DOHH2 (cell line): ENCODE measurements around the gene OR8A1.

Experiments
- H3F3A ChIP-seq: fragments of 200-600 bp; sonication (generic), shearing (Covaris generic); 2 replicates; pipeline ENCODE4 v1.6.0; 2016; ENCODE audit warnings: antibody characterized with exemption, mild to moderate bottlenecking; ENCODE audit not compliant: control insufficient read depth, insufficient read depth
- H3K27ac ChIP-seq: fragments of 200-600 bp; sonication (generic); 2 replicates; pipeline ENCODE4 v1.5.1; 2014; ENCODE audit warnings: low read depth, mild to moderate bottlenecking, low read length, moderate library complexity
- H3K27me3 ChIP-seq: fragments of 200-600 bp; sonication (generic); 2 replicates; pipeline ENCODE4 v1.6.1; 2014; ENCODE audit warnings: mild to moderate bottlenecking, low read length, mixed read lengths; ENCODE audit not compliant: control insufficient read depth
- H3K36me3 ChIP-seq: fragments of 200-600 bp; sonication (generic); 2 replicates; pipeline ENCODE4 v1.6.1; 2014; ENCODE audit warnings: mild to moderate bottlenecking, low read length, moderate library complexity, mixed read lengths; ENCODE audit not compliant: control insufficient read depth
- H3K4me1 ChIP-seq: fragments of 200-600 bp; sonication (generic); 2 replicates; pipeline ENCODE4 v1.6.1; 2014; ENCODE audit warnings: mild to moderate bottlenecking, low read length, mixed read lengths; ENCODE audit not compliant: control insufficient read depth
- H3K4me2 ChIP-seq: fragments of 200-600 bp; sonication (generic); 2 replicates; pipeline ENCODE4 v1.6.0; 2014; ENCODE audit warnings: mild to moderate bottlenecking, low read length, moderate library complexity
- H3K4me3 ChIP-seq: fragments of 200-600 bp; sonication (generic); 2 replicates; pipeline ENCODE4 v1.5.1; 2014; ENCODE audit warnings: mild to moderate bottlenecking, low read length, mixed read lengths
- H3K79me2 ChIP-seq: fragments of 200-600 bp; sonication (generic); 2 replicates; pipeline ENCODE4 v1.6.1; 2014; ENCODE audit warnings: mild to moderate bottlenecking, low read length, mixed read lengths; ENCODE audit not compliant: control insufficient read depth
- H3K9me2 ChIP-seq: fragments of 200-600 bp; sonication (generic); replicated peaks from 2 replicates; pipeline ENCODE4 v1.6.1; 2014; ENCODE audit warnings: mild to moderate bottlenecking, low read length, mixed read lengths; ENCODE audit not compliant: control insufficient read depth
- H3K9me3 ChIP-seq: fragments of 200-600 bp; sonication (generic); 2 replicates; pipeline ENCODE4 v1.6.1; 2014; ENCODE audit warnings: antibody characterized with exemption, low read length, mixed read lengths; ENCODE audit not compliant: control insufficient read depth, insufficient read depth
- H4K20me1 ChIP-seq: fragments of 200-600 bp; sonication (generic); 2 replicates; pipeline ENCODE4 v1.6.0; 2014; ENCODE audit warnings: low read depth, mild to moderate bottlenecking, antibody characterized with exemption, low read length, moderate library complexity; ENCODE audit not compliant: control insufficient read depth, insufficient read depth
- EZH2phosphoT487 ChIP-seq: fragments of 200-600 bp; sonication (generic); IDR thresholded peaks from 2 replicates; pipeline ENCODE4 v1.6.1; 2017; ENCODE audit warnings: borderline replicate concordance, mild to moderate bottlenecking, antibody characterized with exemption, low read length, moderate library complexity, mixed read lengths
- TF ChIP-seq, protein P1 (sequence below): fragments of 200-600 bp; sonication (generic); IDR thresholded peaks from one replicate; pipeline ENCODE4 v1.5.1; 2014; ENCODE audit warnings: antibody characterized with exemption, mild to moderate bottlenecking, low read depth, low read length; ENCODE audit not compliant: poor library complexity, severe bottlenecking

Gene OR8A1

DNA sequence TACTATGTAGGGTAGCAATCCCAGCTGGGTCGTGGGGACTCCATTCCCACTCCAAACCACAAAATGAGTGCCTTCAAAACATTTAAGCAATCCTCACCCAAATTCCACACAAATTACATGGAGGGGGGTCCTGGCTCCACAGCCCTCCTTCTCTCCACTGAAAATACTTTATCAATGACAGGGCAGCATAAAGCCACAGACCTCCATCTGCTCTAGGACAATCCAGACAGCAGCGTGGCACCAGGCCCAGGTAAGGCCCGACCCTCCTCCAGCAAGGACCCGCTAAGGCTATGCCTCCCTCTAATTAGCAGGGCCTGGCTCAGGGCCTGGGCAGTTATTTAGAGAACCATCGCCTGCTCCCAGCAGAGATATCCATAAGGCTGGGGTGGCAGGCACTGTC, 41.3 kb downstream of the OR8A1 start, which contains the start of gene PANX3:
TSS of gene PANX3 (plus strand) at position 365 of the 400 bp plus-strand sequence. CDS start 129 bp downstream, outside the sequence.
- TF ChIP-seq EZH2phosphoT487, result no peak
- TF ChIP-seq, protein P1, sequence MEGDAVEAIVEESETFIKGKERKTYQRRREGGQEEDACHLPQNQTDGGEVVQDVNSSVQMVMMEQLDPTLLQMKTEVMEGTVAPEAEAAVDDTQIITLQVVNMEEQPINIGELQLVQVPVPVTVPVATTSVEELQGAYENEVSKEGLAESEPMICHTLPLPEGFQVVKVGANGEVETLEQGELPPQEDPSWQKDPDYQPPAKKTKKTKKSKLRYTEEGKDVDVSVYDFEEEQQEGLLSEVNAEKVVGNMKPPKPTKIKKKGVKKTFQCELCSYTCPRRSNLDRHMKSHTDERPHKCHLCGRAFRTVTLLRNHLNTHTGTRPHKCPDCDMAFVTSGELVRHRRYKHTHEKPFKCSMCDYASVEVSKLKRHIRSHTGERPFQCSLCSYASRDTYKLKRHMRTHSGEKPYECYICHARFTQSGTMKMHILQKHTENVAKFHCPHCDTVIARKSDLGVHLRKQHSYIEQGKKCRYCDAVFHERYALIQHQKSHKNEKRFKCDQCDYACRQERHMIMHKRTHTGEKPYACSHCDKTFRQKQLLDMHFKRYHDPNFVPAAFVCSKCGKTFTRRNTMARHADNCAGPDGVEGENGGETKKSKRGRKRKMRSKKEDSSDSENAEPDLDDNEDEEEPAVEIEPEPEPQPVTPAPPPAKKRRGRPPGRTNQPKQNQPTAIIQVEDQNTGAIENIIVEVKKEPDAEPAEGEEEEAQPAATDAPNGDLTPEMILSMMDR, result no peak
- H3F3A ChIP-seq, result no peaks in the 10 kb centered on the region
- no peaks in the 10 kb centered on the region for H3K9me2 ChIP-seq
- H3K36me3 ChIP-seq, result no peaks in the 10 kb centered on the region
- H3K27ac ChIP-seq, result no peak within 1 kb of the TSS
- H3K27me3 ChIP-seq, result peaks cover 3% of the 10 kb centered on the region; the same call in 1 of the 2 replicates
- H3K79me2 ChIP-seq, result no peaks in the 10 kb centered on the region
- no peaks in the 10 kb centered on the region for H3K9me3 ChIP-seq
- H3K4me3 ChIP-seq, result no peak within 1 kb of the TSS
- H4K20me1 ChIP-seq, result no peaks in the 10 kb centered on the region
- H3K4me1 ChIP-seq, result no peaks in the 10 kb centered on the region
- H3K4me2 ChIP-seq, result no peak within 1 kb of the TSS

DNA sequence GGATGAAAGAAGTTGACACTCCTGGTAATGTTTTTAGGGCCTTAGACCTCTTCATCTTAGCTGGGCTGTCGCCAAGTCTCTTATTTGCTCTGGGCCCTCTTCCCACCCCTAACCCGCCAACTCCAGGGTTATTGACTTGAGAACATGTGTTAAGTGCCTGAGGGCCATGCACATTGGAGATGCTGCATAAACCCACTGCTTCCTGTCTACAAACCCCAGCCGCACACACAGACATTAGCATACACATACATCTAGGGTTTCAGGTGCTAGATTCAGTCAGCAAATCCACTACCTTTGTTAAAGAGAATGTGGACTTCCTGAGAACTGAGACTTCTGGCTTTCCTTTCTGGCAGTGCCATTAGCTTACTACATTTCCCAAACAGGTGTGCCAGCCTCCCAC, 42.2 kb downstream of the OR8A1 start:
- Histone ChIP-seq H3K4me2 (no peak overlapping the region), H3K27me3 (peaks cover 3% of the 10 kb centered on the region; the same call in 1 of the 2 replicates), H3K79me2 (no peaks in the 10 kb centered on the region), H3K9me2 (no peaks in the 10 kb centered on the region), H3F3A (no peaks in the 10 kb centered on the region), H3K4me3 (no peak overlapping the region), H3K27ac (no peak overlapping the region), H3K4me1 (no peaks in the 10 kb centered on the region), H3K36me3 (no peaks in the 10 kb centered on the region), H4K20me1 (no peaks in the 10 kb centered on the region), H3K9me3 (no peaks in the 10 kb centered on the region)
- TF ChIP-seq, protein P1, result no peak
- no peak for TF ChIP-seq EZH2phosphoT487

- H3K4me2 ChIP-seq, result no peak overlapping the region
- H3K9me2 ChIP-seq, result no peaks in the 10 kb centered on the region
- no peaks in the 10 kb centered on the region for H4K20me1 ChIP-seq
- H3K4me3 ChIP-seq, result no peak overlapping the region
- H3K9me3 ChIP-seq, result no peaks in the 10 kb centered on the region
- H3K36me3 ChIP-seq, result no peaks in the 10 kb centered on the region
- H3K79me2 ChIP-seq, result no peaks in the 10 kb centered on the region
- no peak for TF ChIP-seq EZH2phosphoT487
- TF ChIP-seq, protein P1, result no peak
- H3K27ac ChIP-seq, result no peak overlapping the region
- no peaks in the 10 kb centered on the region for H3F3A ChIP-seq
- H3K4me1 ChIP-seq, result no peaks in the 10 kb centered on the region
- peaks cover 3% of the 10 kb centered on the region; the same call in 1 of the 2 replicates for H3K27me3 ChIP-seq
These were observed 42.9 kb downstream of the OR8A1 start for GRCh38 chr11:124612567-124613246.
